WTC11 (cell line): ENCODE data around the gene NR5A1. TPM values are rescaled to one million over a fixed set of nuclear protein-coding genes. Genes with fewer than 3 reads are reported as not detected.

ENCODE experiments used
- ATAC-seq: fragments of 200-7000 bp; cut with Tn5 transposase; 2 replicates; pipeline ENCODE4 v1.10.0; 2021; ENCODE audit warnings: mild to moderate bottlenecking, moderate library complexity
- CTCF ChIA-PET: fragments of 300-600 bp; sonication (Branson Sonifier 250); formaldehyde crosslinking; loops from one replicate; lab custom pipeline; 2021; ENCODE audit warnings: antibody characterized with exemption; lab: Charles Lee
- POLR2A ChIA-PET: fragments of 350-600 bp; sonication (Branson Sonifier 250); formaldehyde crosslinking; loops from one replicate; lab custom pipeline; 2021; ENCODE audit warnings: antibody characterized with exemption; lab: Charles Lee
- DNase-seq: peaks from one replicate; pipeline ENCODE4 v3.0.0; 2021; ENCODE audit warnings: low spot score
- H3K27ac Mint-ChIP-seq: 2 replicates; pipeline ENCODE4 v1.8.0; 2021; ENCODE audit warnings: mixed read lengths
- H3K27me3 Mint-ChIP-seq: 2 replicates; pipeline ENCODE4 v1.8.0; 2021; ENCODE audit warnings: low read depth, mild to moderate bottlenecking, moderate library complexity, mixed read lengths
- H3K36me3 Mint-ChIP-seq: 2 replicates; pipeline ENCODE4 v1.8.0; 2021; ENCODE audit warnings: mixed read lengths
- H3K4me1 Mint-ChIP-seq: 2 replicates; pipeline ENCODE4 v1.8.0; 2022; ENCODE audit warnings: mixed read lengths
- H3K4me3 Mint-ChIP-seq: 2 replicates; pipeline ENCODE4 v1.8.0; 2021; ENCODE audit warnings: mild to moderate bottlenecking, moderate library complexity, mixed read lengths
- H3K9me3 Mint-ChIP-seq: 2 replicates; pipeline ENCODE4 v1.8.0; 2021; ENCODE audit warnings: mixed read lengths
- CREB1 ChIP-seq: sonication (generic); formaldehyde crosslinking; IDR thresholded peaks from 2 replicates; pipeline ENCODE4 v1.8.0; 2023; ENCODE audit warnings: mild to moderate bottlenecking, missing genetic modification reagents
- FOXP4 ChIP-seq: sonication (generic); formaldehyde crosslinking; IDR thresholded peaks from 2 replicates; pipeline ENCODE4 v1.8.0; 2022; ENCODE audit warnings: mild to moderate bottlenecking, missing genetic modification reagents
- GABPB1 ChIP-seq: sonication (generic); formaldehyde crosslinking; IDR thresholded peaks from 2 replicates; pipeline ENCODE4 v1.8.1; 2023; ENCODE audit warnings: mild to moderate bottlenecking, missing genetic modification reagents
- MLX ChIP-seq: sonication (generic); formaldehyde crosslinking; IDR thresholded peaks from 2 replicates; pipeline ENCODE4 v1.8.1; 2023; ENCODE audit warnings: mild to moderate bottlenecking, missing genetic modification reagents, moderate library complexity
- SOX15 ChIP-seq: fragments of 250-450 bp; sonication (Bioruptor Pico); IDR thresholded peaks from 2 replicates; pipeline ENCODE4 v1.9.0; 2021; ENCODE audit warnings: mild to moderate bottlenecking
- STAT6 ChIP-seq: sonication (generic); formaldehyde crosslinking; conservative IDR thresholded peaks from 2 replicates; pipeline ENCODE4 v1.8.1; 2023; ENCODE audit warnings: mild to moderate bottlenecking, low read depth, missing genetic modification reagents, moderate library complexity
- ZNF121 ChIP-seq: sonication (generic); formaldehyde crosslinking; IDR thresholded peaks from 2 replicates; pipeline ENCODE4 v1.8.0; 2023; ENCODE audit warnings: missing genetic modification reagents
- ZNF138 ChIP-seq: sonication (generic); formaldehyde crosslinking; conservative IDR thresholded peaks from 2 replicates; pipeline ENCODE4 v1.8.1; 2022; ENCODE audit warnings: mild to moderate bottlenecking, moderate library complexity, missing genetic modification reagents
- ZNF425 ChIP-seq: fragments of 250-450 bp; sonication (Bioruptor Pico); conservative IDR thresholded peaks from 2 replicates; pipeline ENCODE4 v1.9.0; 2021; ENCODE audit warnings: mild to moderate bottlenecking
- ZNF512 ChIP-seq: sonication (generic); formaldehyde crosslinking; IDR thresholded peaks from 2 replicates; pipeline ENCODE4 v1.8.1; 2022; ENCODE audit warnings: missing genetic modification reagents, borderline replicate concordance
- ZNF532 ChIP-seq: fragments of 250-450 bp; sonication (Bioruptor Pico); IDR thresholded peaks from 2 replicates; pipeline ENCODE4 v1.9.0; 2021; ENCODE audit warnings: mild to moderate bottlenecking, borderline replicate concordance
- total RNA-seq: library from RNA; stranded (reverse); gene quantifications from 3 replicates; pipeline ENCODE4 v1.2.3, GENCODE V29; 2021

Gene NR5A1
- total RNA-seq, 1 experiment from 2014 or later: 0.77 TPM

GRCh38 chr9:124495126-124496074, 11.8 kb downstream of the NR5A1 start:
- H3K27me3 Mint-ChIP-seq: peaks cover 2% of the 10 kb centered on the region; the same call in 1 of the 2 replicates
- H3K4me1 Mint-ChIP-seq: peaks cover 3% of the 10 kb centered on the region; the same call in 1 of the 2 replicates
- TF ChIP-seq ZNF512 (CRISPR knock-in tag): no peak
- no peak for TF ChIP-seq MLX (CRISPR knock-in tag)
- TF ChIP-seq SOX15 (CRISPR knock-in tag): no peak
- TF ChIP-seq ZNF138 (CRISPR knock-in tag): no peak
- TF ChIP-seq CREB1: no peak
- TF ChIP-seq ZNF425 (CRISPR knock-in tag): no peak
- no peak for TF ChIP-seq ZNF121 (CRISPR knock-in tag)
- no peak for TF ChIP-seq STAT6 (CRISPR knock-in tag)
- TF ChIP-seq ZNF532: no peak
- no peak for TF ChIP-seq FOXP4 (CRISPR knock-in tag)
- TF ChIP-seq GABPB1: no peak
- TF ChIP-seq, all 79 proteins: peak for 0
- CTCF ChIA-PET: interaction anchor here (0.9 kb wide), 1 partner anchor 42 kb away, joined by 3 read pairs; no protein-coding TSS in a partner anchor
- POLR2A ChIA-PET: no interaction called here
- Mint-ChIP-seq H3K9me3 (no peaks in the 10 kb centered on the region), H3K36me3 (no peaks in the 10 kb centered on the region), H3K4me3 (no peak overlapping the region), H3K27ac (peak overlapping the region; percentile 75; the same call in 1 of the 2 replicates)
- no peak for ATAC-seq
- no peak for DNase-seq
